NCI-H146 (cell line): ENCODE results near the gene SMCO3.

Experiments
- DNase-seq: peaks from one replicate; lab custom pipeline; 2025; lab: John Stamatoyannopoulos, UW

Gene SMCO3

DNA sequence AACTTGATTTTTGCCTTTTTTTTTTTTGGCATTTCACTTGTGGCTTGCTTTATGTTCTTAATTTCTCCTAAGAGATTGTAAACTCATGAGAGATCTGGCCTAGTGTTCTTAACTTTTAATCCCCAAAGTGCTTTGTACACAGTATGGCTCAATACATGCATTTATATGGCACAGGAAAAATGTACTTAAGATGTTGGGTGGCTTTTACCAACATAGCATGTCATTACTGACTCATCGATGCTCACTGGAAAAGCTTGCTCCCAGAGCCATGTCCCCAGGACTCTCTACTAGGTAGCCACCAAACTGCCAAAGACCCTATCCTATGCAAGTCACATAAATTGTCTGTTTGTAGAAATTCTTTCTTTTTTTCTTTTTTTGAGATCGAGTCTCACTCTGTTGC is 13.1 kb upstream of the SMCO3 start:
- DNase-seq, result no peak

DNA sequence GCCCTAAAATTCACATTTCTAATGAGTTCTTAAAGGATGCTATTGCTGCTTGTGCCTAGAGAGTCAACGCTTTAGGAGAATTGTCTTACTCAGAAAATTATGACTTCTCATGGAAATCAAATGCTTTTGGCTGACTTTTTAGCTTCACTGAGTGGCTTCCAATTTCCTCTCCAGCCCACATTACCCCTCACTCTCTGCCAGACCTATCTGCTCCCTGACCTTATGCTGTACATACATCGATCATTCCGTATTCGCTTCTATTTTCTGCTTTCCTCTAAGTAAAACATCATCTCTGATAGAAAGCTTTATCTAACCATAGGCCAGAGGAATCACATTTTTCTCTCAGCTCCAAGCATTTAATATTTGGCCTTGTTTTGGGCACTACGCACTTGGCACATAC is 12.5 kb upstream of the SMCO3 start:
- no peak for DNase-seq

DNA sequence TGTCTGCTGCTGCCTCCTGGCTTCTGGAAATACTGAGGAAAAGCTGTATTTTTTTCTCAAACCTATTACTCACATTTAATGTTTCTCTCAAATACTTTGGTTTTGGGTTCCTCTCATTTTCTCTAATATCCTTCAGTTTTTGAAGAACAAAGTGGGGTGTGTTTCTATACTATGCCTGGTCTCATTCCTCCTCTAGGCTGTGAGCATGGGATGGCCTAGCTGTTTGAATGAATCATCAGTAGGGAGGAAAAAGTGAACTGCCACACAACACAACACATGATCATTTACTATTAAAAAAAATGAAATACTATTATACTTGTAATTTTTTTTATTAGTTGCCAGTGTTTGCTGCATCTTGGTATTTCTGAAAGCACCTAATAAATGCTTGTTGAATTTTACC is 11.3 kb upstream of the SMCO3 start:
- DNase-seq, result no peak

DNA sequence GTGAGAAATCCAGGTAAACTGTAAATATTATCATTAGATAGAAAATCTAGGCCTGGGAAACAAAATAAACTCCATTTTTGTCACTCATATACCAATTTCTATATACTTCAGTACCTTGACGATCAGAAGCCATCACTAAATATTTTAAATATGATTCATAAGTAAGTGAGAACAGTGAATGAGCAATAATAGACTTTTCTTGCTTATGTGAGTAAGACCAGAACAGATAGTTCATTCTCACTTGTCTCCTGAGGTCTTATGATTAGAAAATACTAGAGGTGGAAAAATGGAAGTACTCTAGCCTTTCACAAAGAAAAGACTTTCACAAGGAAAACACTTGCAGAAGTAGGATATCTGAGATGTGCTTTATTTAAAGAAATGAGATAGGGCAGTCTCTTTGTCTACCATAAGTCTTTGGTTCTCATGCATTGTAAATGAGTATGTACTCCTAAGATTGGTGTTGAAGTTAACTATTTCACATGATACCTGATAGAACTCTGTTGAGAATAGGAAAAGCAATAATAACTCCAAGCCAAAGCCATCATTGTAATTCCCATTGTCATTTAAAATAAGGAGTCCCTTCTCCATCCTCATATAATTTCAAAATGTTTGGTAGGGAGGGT is 10.1 kb upstream of the SMCO3 start:
- no peak for DNase-seq

DNA sequence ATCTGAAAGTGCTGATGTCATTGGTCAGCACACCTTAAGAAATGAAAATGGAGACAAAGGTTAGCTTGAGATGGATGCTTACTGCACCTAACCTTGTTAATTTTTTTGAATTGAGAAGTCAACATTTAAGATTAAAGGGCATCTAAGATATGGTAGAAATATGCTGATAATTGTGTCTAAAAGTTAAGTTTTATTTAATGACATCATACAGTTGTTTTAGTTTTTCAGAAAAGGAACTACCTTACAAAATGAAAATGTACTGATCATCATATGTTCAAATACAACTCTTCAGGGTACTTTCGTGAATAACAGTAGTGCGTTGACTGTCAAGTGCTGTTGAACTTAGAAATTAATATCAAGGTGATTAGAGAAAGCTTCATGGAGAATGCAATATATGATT is 2.5 kb downstream of the SMCO3 start:
- no peak for DNase-seq

DNA sequence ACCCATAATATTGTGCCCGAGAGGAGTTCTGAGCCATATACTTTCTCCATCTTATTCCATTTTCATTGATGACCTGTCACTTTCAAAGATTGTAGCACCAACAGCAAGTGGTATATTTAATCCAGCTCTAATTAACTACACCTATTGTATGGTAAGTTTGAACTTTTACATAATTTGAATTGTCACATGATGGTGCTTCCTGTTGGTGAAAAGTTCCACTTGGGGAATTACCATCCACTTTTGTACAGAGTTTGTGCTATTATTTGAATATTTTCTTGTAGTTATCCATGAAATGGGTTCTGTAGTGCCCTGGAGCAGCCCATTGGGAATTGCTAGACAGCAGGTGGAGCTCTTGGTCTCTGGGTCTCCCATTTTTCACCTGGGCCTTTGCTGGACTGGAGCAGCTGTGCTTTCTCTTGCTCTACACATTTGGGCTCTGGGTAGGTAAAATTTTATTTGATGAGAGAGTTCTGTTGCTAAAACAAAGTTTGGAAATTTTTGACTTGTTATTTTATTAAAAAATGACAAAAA is 3.0 kb downstream of the SMCO3 start:
- peak; percentile 9 for DNase-seq

DNA sequence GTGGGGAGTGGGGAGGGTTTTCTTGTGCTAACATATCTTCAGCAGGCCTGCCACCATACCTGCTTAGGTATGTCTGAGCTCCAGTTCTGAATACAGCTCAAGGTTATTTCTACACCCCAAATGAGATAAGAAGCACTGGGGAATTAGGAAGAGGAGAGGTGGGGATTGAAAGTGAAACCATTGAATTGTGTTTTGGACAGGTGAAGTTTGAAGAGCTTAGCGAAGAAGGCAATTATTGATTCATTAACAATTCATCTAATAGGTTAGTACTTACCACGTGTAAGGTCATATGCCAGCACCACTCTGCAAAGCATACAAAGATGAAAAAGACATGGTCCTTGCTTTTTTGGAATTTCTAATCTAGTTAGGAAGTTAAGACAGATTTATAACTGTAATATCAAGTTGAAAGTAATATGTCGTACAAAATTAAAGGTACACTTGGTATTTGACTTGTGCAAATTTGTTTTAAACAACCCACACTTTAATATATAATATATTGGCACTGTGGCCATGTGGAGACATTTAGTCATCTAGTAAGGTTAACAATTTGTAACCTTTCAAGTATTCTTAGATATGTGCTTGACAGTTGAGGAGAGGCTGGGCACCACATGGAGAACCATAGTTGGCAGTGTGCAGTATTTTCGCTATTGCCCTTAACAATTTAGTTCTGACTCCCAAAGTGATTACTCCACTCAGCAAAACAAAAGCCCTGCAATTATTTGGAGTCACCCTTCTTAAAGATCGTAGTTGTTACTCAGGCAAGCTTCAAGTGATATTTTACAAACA is 3.6 kb downstream of the SMCO3 start:
- DNase-seq, result no peak

DNA sequence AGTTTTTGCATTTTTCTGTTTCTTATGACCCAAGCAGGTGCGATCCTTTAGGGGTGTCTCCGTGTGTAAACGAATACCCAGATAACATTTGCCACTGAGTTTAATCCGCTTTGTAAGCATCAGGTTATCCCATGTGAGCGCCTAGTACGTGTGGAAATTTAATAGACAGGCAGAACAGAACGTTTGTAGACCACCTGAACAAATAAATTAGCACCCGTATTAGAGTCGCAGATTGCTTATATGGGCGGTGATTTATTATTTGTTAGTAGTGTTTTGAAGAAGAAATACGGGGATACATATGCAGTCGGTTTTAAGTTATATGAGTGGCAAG is 10.2 kb downstream of the SMCO3 start:
- DNase-seq, result no peak

DNA sequence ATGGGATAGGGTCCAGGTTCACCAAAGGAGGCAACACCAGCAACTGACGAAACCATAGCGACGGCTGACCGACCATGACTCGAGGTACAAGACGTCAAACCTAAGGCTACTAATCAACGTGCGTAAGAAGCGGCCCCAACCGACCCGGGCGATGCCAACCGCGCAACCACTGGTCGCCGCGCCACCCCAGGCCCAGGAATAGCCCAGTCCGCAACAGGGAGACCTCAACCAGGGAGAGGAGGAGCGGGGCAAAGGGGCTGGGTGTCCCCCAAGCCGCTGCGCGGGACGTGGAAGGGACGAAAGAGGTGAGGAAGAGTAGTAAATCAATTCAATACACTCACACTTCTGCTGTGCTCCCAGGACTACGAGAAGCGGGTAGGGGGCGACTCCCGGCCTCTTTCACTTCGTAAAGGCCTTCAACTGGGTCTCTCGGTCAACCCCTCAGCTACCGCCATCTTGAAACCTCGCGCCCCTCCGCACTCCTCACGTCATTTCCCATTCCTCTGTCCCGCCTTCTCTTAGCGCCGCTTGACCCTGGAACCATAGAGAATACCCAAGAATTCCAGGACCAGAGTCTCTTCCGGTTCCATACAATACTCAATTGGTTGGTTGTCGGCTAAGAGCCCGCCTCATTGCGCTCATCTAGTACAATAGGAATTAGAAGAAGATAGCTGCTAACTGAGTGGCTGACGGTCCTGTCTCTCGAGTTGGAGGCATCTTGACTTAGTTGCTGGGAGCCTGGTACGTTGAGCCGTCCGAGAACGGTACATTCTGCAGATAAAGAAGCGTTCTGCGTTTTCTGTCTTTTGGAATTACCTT is 10.8 kb downstream of the SMCO3 start, which contains the start of the genes C12orf60 and WBP11:
C12orf60 (plus strand) TSS at position 660 of the 819 bp plus-strand sequence. CDS start 19,266 bp downstream, outside the sequence.
WBP11 (minus strand) TSS at position 468 of the 819 bp plus-strand sequence. CDS start 2,095 bp downstream, outside the sequence.
- DNase-seq, result peak; percentile 99

DNA sequence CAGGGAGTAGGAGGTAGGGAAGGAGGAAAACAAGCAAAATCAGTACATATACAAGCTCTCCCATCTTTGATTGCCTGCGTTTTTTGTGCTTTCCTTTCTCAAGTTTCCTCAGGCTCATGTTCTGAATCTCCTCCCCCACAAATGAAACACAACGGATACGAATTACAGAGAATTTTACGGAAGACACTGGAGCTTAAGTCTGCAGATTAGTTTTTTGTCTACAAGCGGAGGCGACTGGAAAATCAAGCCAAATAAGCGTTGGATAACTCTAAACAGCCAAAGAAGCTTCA is 11.3 kb downstream of the SMCO3 start:
- peak; percentile 39 for DNase-seq

DNA sequence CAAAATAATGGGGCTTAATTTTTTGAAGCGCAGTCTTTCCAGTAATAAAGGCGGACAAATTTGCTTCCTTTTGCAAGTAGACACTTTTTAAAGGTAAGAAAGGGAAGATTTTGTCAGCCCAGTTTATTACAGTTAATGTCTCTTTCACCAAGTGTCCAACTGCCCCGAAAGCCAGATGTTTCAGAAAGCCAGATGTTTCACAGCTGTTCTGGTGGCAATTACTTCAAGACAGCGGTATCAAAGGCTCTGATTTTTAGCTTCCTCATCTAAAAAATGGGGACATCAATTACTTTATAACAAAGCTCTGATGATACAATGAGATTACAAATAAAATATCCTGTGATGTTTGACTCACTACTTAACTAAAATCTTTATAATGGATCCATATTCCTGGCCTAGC is 11.7 kb downstream of the SMCO3 start:
- no peak for DNase-seq

DNA sequence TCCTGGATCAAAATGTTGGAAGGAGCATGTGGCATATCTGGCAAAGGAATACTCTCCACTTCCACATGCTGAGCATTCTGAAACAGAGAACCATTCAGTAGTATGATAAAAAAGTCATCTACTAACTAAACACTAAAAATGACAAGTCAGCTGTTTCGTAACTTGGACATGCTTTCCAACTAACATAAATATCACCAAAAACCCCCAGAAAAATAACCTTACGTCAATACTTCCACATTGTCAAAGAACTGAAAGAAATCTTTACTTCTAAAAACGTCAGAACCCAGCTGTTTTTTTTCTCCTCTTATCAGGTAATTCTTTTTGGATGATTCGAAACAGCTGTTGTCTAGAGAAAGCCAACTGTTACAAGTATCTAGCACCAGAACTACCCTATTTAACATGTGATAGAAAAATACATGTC is 18.9 kb downstream of the SMCO3 start:
- DNase-seq, result no peak

DNA sequence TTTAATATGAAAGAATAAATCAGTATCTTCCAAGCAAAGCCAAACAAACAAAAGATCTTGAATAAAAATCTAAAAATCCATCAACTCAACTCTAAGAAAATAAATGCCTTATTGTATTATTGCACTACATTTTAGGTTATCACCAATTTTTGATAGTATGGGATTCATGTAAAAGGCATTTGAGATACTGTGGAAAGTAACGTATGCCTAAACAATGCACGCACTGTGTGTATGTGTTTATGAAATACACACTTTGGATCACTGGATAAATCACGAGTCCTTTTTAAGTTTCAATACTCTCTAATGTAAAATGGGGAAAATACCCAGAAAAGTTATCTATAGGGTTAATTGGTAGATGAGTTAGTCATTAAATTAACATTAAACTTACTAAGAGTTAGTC is 28.4 kb downstream of the SMCO3 start:
- no peak for DNase-seq

DNA sequence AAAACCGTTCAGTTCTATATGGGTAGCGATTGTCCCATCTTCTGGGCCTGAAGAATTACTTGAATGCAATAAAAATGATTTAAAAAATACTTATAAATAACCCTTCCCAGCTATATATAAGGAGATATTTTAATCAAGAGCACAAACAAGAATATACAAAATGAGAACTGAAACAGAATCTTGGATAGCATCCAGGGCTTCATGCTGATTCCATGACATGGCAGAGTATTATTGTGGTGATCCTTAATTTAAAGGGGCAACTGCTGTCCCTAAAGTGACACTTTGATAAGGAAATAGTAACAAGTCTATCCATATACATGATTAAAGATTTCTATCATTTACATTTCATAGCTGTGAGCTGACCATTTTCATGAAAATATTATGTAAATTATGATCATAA is 29.5 kb downstream of the SMCO3 start:
- no peak for DNase-seq

DNA sequence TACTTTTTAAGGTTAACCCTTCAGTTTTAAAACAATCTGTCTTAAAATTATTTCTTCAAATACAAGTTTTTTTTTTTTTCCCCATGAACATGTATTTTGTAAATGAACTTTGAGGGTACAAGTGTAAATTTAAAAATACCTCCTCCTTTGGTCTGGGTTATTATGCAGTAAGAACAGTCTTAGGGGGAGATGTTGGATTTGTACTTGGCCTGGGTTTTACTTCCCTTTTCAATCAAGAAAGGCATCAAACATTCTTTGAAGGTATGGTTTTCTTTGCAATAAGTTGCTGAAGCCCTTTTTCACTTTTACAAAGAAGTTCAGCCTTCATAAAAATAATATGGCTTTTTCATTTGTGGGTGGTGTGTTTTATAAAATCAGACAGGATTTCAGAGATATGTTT is 31.2 kb downstream of the SMCO3 start:
- DNase-seq, result no peak

DNA sequence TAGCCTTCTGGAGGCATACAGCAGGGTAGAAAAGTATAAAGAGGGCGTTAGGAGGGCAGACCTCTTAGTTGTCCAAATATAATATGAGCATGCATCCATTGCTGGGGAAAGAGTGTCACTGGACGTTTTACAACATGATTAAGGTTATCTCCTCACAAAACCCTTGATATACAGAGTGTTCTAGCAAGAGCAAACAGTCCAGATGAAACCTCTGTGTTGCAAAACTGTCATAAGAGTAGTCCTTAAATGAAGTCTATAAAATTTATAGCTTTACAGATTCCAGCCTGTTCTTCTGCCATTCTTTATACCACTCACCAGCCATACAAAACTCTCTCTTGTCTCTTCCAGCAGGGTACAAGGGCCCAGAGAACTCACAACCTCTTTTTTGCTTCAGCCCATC is 32.4 kb downstream of the SMCO3 start:
- no peak for DNase-seq

DNA sequence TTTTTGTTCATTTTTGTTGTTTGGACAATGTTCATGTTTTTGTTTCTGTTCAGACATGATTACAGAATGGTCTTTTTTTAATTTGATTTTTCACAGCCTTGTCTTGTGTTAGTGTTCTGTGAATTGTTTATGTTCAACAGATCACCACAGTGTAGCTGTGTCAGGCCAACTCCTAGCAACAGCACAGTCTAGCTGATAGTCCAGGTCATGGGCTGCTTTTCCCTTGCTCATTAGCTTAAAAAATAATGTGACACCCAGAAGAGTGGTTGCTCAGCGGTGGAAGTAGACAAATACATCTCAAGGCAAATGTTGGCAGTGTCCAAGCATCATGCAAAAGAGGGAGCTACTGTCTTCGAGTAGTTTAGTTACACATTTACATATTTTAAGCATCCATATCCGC is 33.1 kb downstream of the SMCO3 start:
- DNase-seq, result no peak

DNA sequence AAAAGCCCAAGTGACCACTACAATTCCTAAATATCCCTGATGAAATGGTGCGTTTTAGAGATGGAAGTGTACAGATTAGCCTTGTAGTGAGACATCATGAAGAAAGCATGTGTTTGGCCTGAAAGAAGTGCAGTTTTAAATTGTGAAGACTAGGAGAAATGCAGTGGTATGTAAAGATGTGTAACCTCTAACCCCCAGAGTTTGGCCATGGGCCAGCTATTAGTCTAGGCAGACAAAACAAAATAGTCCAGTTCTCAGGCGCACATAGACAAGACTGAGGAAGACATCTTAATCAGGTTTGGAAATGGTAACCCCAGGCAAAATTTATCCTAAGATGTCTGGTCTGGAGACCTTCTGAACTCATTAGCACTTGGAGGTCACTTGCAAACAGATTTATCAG is 34.1 kb downstream of the SMCO3 start:
- no peak for DNase-seq

DNA sequence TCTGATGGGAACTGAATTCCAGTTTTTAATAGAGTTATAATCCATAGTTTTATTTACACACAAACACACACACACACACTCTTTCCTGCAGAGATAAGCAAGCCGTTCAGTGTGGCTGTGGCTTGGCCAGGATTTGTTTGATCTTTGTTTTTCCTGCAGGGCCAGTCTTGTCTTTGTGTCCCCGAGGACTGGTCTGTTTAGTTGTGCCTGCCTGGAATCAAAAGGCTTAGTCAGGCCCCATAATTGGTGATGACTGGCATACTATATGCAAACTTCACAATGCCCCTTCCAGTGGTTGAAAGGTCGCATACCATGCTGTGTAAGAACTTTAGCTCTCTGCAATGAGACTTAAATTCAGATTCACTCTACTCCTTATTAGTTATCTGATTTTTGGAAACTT is 36.7 kb downstream of the SMCO3 start:
- DNase-seq, result peak; percentile 44

DNA sequence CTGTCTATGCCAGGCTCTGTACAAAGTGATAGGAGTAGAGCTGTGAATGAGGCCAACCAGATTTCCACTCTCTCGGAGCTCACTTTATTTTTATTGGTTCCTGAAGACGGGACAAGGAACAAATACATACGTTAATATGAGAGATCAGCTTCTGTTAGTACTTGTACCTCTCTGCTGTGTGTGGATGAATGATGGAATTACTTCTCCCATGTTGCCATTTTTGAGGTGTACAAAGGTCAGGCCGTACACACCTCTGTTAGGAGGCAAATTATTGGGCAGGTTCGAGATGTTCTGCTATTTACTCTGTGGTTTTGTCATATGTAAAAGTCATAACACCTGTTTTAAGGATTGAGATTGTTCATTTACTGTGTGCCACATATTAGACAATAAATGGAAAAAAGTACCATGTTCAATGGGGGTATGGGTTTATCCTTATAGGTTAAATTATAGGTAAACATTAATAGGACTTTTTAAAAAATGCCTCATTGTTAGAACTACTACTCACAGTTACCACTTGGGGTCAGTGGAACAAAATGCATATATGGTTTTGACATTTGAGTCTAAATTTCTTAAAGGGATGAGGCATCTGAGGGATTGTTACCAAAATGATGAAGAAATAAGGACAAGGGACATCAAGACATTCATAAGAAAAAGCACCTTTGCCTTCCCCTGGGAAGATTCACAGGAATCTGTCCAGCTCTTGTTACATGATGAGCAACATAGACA is 37.6 kb downstream of the SMCO3 start:
- no peak for DNase-seq

DNA sequence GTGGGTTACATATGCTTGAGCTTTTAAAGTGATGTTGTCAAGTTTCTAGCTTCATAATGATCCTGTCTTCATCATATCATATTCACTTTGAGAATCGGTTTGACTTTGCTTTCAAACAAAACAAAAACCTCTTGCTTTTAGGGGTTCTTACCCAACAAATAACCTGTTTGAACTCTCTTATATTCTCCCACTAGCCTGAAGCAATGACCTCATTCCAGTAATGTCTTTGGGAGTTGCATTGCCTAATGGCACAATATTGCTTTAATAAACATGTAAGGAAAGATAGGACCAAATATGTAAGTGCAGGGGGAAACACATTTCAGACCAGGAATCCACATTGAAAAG is 38.4 kb downstream of the SMCO3 start:
- no peak for DNase-seq

DNA sequence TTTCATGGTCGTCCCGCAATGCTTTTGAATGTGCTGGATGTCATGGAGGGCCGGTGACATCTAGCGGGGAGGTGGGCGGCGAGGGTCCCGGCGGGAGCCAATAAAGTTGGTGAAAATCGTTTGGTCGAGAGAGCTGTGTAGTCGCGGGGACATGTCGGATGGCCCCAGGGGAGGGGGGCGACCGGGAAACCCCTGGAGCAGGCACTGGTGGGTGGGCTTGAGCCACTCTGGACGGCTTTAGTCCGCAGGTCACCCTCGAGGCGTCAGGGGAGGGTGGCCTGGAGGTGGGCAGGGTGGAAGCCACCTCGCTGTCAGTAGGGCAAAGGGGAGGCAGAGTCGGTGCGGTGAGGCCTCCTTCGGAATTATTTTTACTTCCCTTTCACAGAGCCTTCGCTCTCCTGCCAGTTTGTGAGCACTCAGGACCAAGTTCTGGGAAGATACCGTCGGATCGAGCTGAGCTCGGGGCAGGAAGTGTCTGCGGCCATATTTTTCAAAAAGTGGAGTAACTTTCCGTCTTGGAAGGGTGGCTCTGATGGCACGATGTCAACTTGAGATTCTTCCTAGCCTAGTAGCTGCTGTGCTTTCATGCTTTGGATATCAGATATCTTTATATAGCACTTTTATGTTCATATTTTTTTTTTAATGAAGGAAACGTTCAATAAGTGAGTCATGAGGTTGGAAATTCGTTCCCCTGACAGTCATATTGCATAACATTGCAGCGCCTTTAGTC is 38.9 kb downstream of the SMCO3 start:
- no peak for DNase-seq
